Right atrium auricular region (tissue), 2 donors: ENCODE results near the gene IPO11. TPM values are rescaled to one million over a fixed set of nuclear protein-coding genes. Genes with fewer than 3 reads are reported as not detected.

Experiments used
- DNase-seq: peaks from one replicate; pipeline ENCODE4 v3.0.0-alpha.2; 2019; ENCODE audit warnings: low spot score
- H3K27ac ChIP-seq, 2 donors: fragments of 200-600 bp; sonication (generic); 1 replicate in 1 of 2; 2 replicates in 1 of 2; pipeline ENCODE4 v1.5.1; 2016 to 2019
- H3K27me3 ChIP-seq, 2 donors: fragments of 200-600 bp; sonication (generic); one replicate each; pipeline versions ENCODE4 v1.5.1 to v1.6.0; 2017 to 2019
- H3K36me3 ChIP-seq: fragments of 200-600 bp; sonication (generic); one replicate; pipeline ENCODE4 v1.5.1; 2016
- H3K4me1 ChIP-seq, 2 donors: fragments of 200-600 bp; sonication (generic); one replicate each; pipeline versions ENCODE4 v1.5.1 to v1.6.0; 2017 to 2019
- H3K4me3 ChIP-seq, 2 donors: fragments of 200-600 bp; sonication (generic); 1 replicate in 1 of 2; 2 replicates in 1 of 2; pipeline ENCODE4 v1.5.1; 2017 to 2019; ENCODE audit warnings: mild to moderate bottlenecking in 1 of 2, moderate library complexity in 1 of 2
- H3K9me3 ChIP-seq, 2 donors: fragments of 200-600 bp; sonication (generic); one replicate each; pipeline ENCODE4 v1.5.1; 2019
- CTCF ChIP-seq, 2 donors: fragments of 200-600 bp; sonication (generic); IDR thresholded peaks; one replicate each; pipeline ENCODE4 v1.5.1; 2019; ENCODE audit warnings: antibody characterized with exemption in 2 of 2
- total RNA-seq, 2 donors: library from RNA; depleted of rRNA; stranded (reverse); fragments of >200 nt; gene quantifications; one replicate each; pipeline ENCODE4 v1.1.0, GENCODE V29; 2016

The IPO11 gene
- total RNA-seq, 2 donors from 2014 or later: 19.2 to 24.6 TPM

DNA sequence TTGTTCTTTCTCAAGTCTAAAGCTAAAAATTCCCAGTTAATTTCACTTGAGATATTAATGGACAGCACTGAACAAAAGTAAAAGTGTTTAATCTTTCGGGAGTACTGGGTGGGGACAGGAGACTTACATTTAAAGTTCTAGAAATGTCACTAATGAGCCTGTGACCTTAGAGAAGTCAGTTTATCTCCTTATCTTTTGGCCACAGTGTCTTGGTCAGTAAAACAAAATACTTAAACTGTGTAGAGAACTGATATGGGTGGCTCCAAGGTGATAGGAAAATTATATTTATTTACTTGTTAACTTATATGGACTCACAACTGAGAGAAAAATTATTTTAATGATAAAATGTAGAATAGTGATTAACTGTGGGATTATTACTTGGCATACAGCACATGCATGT, 8.9 kb downstream of the IPO11 start:
- Histone ChIP-seq H3K27me3 (no peaks in the 10 kb centered on the region), H3K4me3 (no peak overlapping the region), H3K27ac (no peak overlapping the region), H3K9me3 (no peaks in the 10 kb centered on the region), H3K36me3 (no peaks in the 10 kb centered on the region), H3K4me1 (peaks cover 0 to 10% of the 10 kb centered on the region in 2 donors)
- TF ChIP-seq CTCF (IDR thresholded peaks at IDR 0.05): no peak
- DNase-seq: no peak

GRCh38 chr5:62424763-62425162, 12.2 kb downstream of the IPO11 start:
- Histone ChIP-seq H3K4me3 (no peak overlapping the region), H3K27ac (no peak overlapping the region), H3K4me1 (peaks cover 0 to 10% of the 10 kb centered on the region in 2 donors), H3K9me3 (no peaks in the 10 kb centered on the region), H3K27me3 (no peaks in the 10 kb centered on the region), H3K36me3 (no peaks in the 10 kb centered on the region)
- no peak for DNase-seq
- no peak for TF ChIP-seq CTCF (IDR thresholded peaks at IDR 0.05)

DNA sequence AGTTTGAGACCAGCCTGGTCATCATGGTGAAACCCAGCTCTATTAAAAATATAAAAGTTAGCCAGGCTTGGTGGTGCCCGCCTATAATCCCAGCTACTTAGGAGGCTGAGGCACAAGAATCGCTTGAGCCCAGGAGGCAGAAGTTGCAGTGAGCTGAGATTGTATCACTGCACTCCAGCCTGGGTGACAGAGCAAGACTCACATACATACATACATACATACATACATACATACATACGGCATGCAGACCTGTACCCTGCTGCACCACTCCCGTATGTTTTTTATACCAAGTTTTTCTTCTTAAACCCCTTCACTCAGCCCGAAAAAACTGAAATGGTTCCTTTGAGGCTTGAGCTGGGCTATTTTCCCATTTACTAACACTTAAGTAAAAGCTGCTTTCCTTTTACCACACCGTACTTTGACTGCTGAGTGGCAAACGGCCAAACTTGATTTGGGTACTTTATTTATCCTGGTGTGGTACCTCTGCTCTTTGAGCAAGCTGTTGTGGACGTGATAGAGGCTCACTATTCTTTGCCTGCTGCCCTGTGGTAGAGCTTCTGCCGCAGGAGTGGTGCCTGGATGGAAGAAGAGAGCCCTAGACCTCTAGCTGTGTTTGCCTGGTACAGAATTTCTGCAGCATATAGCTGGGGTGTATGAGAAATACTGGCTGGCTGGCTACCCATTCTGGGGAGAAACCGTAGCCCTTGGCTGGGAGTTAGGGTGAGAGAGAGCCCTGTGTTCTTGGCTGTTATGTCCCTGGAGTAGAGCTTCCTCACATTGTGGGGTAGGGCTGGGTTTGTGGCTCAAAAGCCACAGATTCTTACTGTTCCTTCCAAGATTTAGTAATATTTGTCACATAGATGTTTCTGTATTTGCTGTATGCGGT, 19.4 kb downstream of the IPO11 start:
- Histone ChIP-seq H3K4me3 (peak overlapping the region in 1 of 2 donors; percentile 20), H3K9me3 (no peaks in the 10 kb centered on the region), H3K27me3 (no peaks in the 10 kb centered on the region), H3K27ac (peak overlapping the region; percentile 66 to 78), H3K4me1 (peaks cover 0 to 29% of the 10 kb centered on the region in 2 donors), H3K36me3 (no peaks in the 10 kb centered on the region)
- DNase-seq: no peak
- TF ChIP-seq CTCF (IDR thresholded peaks at IDR 0.05): no peak

DNA sequence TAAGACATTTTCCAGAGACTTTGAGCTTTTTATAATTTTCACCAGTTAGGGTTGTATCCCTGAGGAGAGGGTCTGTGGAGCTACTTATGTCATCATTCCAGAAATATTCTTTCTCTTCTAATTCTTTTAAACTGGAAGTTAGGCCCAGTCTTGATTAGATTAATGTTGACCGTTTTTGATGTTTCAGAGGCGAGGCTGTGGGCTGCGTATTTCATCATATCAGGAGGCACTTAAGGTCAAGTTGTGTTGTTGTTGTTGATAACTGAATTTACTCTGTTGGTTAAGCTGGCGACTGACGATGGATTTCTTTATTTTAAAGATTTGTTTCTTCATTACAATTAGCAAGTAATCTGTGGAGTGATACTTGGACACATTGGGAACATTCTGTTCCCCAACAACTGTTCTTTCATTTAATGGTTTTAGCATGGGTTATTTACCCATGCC, 20.1 kb downstream of the IPO11 start:
- Histone ChIP-seq H3K9me3 (no peaks in the 10 kb centered on the region), H3K4me3 (peak overlapping the region in 1 of 2 donors; percentile 20), H3K36me3 (no peaks in the 10 kb centered on the region), H3K27ac (peak overlapping the region; percentile 66 to 78), H3K27me3 (no peaks in the 10 kb centered on the region), H3K4me1 (peaks cover 0 to 29% of the 10 kb centered on the region in 2 donors)
- no peak for TF ChIP-seq CTCF (IDR thresholded peaks at IDR 0.05)
- no peak for DNase-seq

DNA sequence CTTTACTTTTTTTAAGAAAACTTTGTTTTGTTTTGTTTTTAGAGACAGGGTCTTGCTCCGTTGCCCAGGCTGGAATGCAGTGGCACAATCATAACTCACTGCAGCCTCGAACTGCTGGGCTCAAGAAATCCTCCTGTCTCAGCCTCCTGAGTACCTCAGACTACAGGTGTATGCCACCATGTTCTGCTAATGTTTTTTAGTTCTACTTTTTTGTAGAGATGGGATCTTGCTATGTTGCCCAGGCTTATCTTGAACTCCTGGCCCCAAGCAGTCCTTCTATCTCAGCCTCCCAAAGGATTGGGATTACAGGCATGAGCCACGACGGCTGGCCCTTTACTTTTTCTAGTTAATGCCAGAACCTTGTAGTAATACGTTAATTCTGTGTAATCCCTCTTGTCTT, 36.0 kb downstream of the IPO11 start:
- no peak overlapping the region for H3K27ac ChIP-seq
- H3K9me3 ChIP-seq: no peaks in the 10 kb centered on the region
- H3K36me3 ChIP-seq: peaks cover 11% of the 10 kb centered on the region
- no peaks in the 10 kb centered on the region for H3K4me1 ChIP-seq
- H3K27me3 ChIP-seq: no peaks in the 10 kb centered on the region
- DNase-seq: no peak
- TF ChIP-seq CTCF (IDR thresholded peaks at IDR 0.05): no peak
- H3K4me3 ChIP-seq: no peak overlapping the region
